HG02981 (cell line): ENCODE results near the gene METTL6.
"Not testable (repeated sequence)": the region's sequence is repeated elsewhere in the genome, so short reads cannot be mapped to it uniquely, and the experiment has no call there.

Source experiments
- ATAC-seq: cut with Tn5 transposase; IDR thresholded peaks from one replicate; pipeline ENCODE4 v1.9.1; 2021; ENCODE audit warnings: mild to moderate bottlenecking, moderate library complexity; ENCODE audit not compliant: unreplicated experiment

The METTL6 gene

GRCh38 chr3:15451216-15452113, 24.1 kb upstream of the METTL6 start:
- no peak for ATAC-seq

GRCh38 chr3:15450438-15451215, 23.3 kb upstream of the METTL6 start:
- no peak for ATAC-seq

DNA sequence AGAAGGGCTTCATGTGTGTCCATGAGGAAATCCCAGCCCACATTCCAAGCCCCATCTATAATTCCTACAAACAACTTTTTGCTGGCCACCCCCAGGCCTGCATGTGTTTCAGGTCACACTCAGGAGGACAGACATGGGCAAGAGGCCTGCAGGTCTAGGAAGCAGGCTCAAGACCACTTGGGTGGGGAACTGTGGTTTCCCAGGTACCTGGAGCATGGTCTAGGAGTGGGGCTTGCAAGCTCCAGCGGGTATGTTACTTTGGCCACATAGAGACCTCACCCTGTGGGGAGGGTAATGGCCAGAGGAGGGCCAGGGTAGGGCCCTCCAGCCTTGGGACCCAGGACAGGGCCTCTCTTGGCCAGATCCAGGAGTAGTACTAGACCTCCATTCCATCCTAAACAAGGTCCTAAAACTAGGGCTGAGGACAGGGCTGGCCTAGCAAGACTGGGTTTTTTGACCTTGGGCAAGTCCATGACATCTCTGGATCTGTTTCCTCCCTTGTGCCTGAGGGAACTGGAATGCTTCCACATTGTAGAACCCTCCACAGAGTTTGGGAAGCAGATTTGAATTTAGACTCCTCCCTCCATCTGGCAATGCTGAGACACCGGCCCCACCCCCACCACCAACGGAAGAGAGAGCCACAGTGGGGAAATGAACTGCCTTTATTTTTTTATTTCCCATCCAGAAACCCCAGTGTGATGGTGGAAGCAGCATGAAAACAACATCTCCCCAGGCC, 22.3 kb upstream of the METTL6 start:
- no peak for ATAC-seq

GRCh38 chr3:15443826-15444524, 16.6 kb upstream of the METTL6 start:
- ATAC-seq: no peak

DNA sequence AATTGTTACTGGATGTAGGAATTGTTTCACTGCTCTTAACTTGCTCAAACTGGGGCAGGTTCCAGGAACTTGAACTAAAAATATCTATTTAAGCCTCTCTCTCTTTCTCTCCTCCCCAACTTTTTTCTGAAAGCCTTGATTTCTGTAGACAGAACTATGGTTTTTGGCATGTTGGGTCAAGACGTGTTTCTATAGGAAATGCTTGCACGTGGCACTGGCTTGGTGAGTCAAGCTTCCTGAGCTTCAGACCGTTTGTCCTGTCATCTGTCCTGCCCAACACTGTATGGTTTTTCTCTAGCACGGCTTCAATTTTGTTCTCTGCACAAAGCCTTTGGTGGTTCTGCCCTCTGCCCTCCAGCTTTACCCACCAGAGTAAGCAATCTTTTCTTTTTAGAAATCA, 13.5 kb upstream of the METTL6 start:
- no peak for ATAC-seq

DNA sequence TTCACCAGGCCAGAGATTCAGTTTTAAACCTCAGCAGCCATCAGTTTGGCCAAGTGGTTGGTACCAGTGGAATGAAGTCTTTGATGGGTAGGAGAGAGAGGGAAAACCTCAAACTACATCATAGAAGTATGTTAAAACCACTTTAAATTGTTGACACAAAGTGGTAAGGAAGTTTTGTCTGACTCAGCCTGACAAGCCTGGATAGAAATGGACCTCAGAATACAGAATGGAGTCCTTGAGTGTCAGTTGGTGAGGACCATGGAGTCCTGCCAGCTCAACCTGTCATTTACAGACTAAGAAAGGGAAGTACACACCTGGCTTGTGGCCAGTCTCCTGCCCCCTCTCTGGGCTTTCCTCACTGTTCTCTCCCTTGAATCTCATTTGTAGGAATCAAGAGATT, 12.1 kb upstream of the METTL6 start:
- ATAC-seq: no peak

DNA sequence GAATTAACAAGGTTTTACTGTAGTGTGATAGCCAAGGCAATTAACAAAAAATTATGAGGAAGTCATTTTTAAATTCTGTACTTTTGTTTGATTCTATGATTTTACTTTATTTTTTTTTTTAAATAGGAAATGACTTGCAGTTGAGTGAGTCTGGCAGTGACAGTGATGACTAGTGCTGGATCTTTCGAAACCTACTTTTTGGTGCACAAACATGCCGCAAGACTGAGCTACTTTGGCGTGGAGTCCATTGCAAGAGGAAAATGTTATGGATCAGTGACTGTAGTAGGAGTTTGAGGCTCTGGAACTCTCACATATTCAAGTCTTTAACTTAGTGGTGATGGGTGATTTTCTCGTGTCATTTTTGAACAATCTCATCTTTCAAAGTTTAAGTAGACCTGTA, 11.6 kb upstream of the METTL6 start:
- no peak for ATAC-seq

DNA sequence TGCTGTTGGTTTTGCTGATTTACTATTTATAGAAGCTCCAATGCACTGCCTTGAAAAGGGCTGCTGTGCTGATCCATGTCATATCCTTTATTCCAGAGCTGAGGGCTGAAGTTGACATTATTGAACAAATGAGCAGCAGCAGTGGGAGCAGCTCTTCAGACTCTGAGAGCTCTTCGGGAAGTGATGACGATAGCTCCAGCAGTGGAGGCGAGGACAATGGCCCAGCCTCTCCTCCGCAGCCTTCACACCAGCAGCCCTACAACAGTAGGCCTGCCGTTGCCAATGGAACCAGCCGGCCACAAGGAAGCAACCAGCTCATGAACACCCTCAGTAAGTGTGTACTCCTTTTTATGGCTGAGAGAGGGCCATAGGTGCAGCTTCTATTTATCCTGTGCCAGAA, 8.9 kb upstream of the METTL6 start:
- ATAC-seq: no peak

GRCh38 chr3:15434756-15435155, 7.4 kb upstream of the METTL6 start:
- ATAC-seq: no peak

DNA sequence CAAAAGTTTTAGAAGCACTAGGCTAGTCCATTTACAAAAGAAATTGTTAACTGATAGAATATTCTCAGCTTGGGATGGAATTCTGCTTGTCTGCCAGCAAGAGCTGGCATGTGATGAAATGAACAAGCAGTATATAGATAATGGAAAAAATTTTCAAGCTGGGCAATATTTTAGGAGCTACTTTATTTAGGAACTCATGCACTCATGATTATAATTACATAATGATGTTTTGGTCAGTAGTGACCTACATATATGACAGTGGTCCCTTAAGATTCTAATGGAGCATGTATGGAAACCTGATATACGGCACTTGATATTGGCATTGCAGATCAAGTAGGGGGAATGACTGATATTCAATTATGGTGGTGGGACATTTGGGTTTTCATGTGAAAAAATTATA, 6.2 kb upstream of the METTL6 start:
- ATAC-seq: no peak

- ATAC-seq: no peak
Measured at GRCh38 chr3:15431256-15431837, 4.0 kb upstream of the METTL6 start.

- no peak for ATAC-seq
Measured at GRCh38 chr3:15430624-15431023, 3.3 kb upstream of the METTL6 start.

DNA sequence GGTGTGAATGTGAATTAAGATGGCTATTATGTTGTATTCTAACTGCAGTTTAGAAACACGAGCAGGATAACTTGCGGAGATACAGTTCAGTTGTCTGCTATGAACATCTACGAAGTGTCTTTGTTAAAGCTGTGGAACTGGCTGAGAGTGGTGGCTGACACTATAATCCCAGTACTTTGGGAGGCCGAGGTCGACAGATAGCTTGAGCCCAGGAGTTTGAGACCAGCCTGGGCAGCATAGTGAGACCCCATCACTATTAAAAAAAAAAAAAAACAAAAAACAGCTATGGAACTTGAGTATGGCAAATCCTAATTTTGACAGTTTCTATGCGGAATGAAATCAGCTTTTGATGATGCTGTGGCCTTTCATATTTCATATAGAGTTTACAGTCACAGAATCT, 1.7 kb upstream of the METTL6 start:
- ATAC-seq: no peak

DNA sequence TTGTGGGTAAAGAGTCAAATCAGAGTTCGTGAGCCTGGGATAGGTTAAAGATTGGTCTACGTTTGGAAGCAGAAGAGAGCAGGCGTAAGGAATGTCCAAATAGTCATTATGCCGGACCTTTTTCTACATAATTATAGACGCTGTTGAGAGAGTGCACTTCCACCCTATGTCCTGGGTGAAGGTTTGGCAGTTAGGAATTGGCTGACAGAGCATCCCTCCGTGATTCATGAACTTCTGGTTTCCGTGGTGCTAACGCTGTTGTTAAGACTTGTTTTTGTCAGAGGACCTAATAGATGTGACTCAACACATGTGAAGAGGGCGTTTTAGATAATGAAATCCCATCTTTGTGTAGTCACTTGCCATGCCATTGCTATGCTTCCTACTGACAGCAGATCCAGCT, 1.2 kb upstream of the METTL6 start:
- no peak for ATAC-seq

- ATAC-seq: no peak
Measured at GRCh38 chr3:15427981-15428380, 637 bp upstream of the METTL6 start.

GRCh38 chr3:15426579-15427118, 695 bp downstream of the METTL6 start:
- no peak for ATAC-seq

DNA sequence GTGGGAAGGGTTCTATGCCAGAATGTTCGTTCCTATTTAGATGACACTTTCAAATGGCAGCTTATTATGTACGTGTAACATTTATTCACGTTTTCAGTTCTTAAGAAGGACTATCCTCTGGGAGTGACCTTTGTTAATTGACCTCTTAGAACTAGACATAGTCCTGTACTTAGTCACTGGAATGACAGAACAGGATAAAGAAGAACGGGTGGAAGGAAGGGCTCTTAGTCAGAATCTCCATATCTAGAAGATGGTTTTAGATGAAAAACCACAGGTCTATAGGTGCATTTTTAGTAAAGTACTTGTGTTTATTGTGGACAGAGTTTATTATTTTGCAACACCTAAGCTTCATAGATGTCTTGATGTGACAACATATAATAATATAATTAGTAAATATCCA, 6.5 kb downstream of the METTL6 start:
- ATAC-seq: no peak

DNA sequence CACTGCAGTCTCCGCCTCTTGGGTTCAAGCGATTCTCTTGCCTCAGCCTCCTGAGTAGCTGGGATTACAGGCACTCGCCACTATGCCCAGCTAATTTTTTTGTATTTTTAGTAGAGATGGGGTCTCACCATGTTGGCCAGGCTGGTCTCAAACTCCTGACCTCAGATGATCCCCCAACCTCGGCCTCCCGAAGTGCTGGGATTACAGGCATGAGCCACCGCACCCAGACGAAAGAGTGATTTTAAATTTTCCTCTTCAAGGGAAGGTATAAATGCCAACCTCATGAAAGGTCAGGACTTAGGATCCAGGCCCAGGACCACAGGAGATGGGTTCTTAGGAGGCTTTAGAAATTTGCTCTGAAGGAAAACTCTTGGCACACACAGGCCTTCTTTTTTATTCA, 16.4 kb downstream of the METTL6 start:
- ATAC-seq: not testable (repeated sequence)

GRCh38 chr3:15409774-15410173, 17.6 kb downstream of the METTL6 start:
- no peak for ATAC-seq

DNA sequence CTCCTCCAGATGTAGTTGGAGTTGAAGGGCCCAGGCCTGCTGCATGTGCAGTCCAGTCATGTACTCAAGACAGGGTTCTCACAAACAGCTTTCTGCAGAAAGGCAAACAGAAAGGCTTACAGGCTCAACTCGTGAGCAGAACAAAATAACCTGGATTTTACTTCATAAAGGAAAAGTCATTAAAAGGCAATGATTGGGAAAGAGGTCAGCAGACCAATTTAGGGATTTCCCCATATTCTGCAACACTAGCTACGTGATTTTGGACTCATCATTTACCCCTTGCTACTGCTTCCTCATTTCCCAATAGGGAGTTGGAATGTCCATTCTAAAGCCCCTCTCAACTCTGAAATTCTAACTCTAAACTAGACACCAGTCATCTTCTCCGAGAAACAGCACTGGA, 18.1 kb downstream of the METTL6 start:
- no peak for ATAC-seq
